OCI-LY3 (cell line): ENCODE results near the gene BACE2.

Source experiments
- EZH2phosphoT487 ChIP-seq: fragments of 200-600 bp; shearing (Covaris generic); IDR thresholded peaks from 2 replicates; pipeline ENCODE4 v1.6.1; 2018; ENCODE audit warnings: antibody characterized with exemption, mixed run types, low read depth
- TF ChIP-seq, protein P1 (sequence below): fragments of 200-600, 300-600 bp; sonication (generic); IDR thresholded peaks from 2 replicates; pipeline ENCODE4 v1.5.1; 2014; ENCODE audit warnings: antibody characterized with exemption, low read length, low read depth

DNA sequence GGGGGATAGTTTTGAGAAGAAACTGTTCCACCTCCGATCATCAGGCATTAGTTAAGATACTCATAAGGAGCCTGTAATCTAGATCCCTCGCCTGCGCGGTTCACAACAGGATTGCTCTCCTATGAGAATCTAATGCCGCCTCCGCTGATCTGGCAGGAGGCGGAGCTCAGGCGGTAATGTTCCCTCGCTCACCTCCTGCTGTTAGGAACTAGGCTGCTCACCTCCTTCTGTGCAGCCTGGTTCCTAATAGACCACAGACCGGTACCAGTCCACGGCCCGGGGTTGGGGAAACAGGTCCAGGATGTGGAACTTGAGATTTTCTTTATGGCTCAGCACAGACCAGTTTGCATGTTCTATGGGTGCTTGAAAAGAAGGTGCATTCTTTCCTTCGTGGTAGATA lies 121.5 kb downstream of the BACE2 start:
- TF ChIP-seq, protein P1, sequence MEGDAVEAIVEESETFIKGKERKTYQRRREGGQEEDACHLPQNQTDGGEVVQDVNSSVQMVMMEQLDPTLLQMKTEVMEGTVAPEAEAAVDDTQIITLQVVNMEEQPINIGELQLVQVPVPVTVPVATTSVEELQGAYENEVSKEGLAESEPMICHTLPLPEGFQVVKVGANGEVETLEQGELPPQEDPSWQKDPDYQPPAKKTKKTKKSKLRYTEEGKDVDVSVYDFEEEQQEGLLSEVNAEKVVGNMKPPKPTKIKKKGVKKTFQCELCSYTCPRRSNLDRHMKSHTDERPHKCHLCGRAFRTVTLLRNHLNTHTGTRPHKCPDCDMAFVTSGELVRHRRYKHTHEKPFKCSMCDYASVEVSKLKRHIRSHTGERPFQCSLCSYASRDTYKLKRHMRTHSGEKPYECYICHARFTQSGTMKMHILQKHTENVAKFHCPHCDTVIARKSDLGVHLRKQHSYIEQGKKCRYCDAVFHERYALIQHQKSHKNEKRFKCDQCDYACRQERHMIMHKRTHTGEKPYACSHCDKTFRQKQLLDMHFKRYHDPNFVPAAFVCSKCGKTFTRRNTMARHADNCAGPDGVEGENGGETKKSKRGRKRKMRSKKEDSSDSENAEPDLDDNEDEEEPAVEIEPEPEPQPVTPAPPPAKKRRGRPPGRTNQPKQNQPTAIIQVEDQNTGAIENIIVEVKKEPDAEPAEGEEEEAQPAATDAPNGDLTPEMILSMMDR, result no peak
- TF ChIP-seq EZH2phosphoT487, result no peak
